SU-DHL-6 (cell line): Measurements from ENCODE around the gene VPS35L.

ENCODE experiments used
- H2AFZ ChIP-seq: fragments of 200-600 bp; sonication (generic); 2 replicates; pipeline ENCODE4 v1.6.1; 2014; ENCODE audit warnings: low read depth, mild to moderate bottlenecking, moderate library complexity, mixed read lengths, antibody characterized with exemption, low read length; ENCODE audit not compliant: severe bottlenecking
- H3F3A ChIP-seq: fragments of 200-600 bp; shearing (Covaris generic); 2 replicates; pipeline ENCODE4 v1.6.0; 2016; ENCODE audit warnings: antibody characterized with exemption, mild to moderate bottlenecking; ENCODE audit not compliant: insufficient read depth
- H3K27ac ChIP-seq: fragments of 200-600 bp; sonication (generic); 2 replicates; pipeline ENCODE4 v1.5.1; 2016; ENCODE audit warnings: low read depth, mild to moderate bottlenecking, low read length, moderate library complexity, mixed read lengths
- H3K27me3 ChIP-seq: fragments of 200-600 bp; sonication (generic), shearing (Covaris generic); 2 replicates; pipeline ENCODE4 v1.6.0; 2014; ENCODE audit warnings: mild to moderate bottlenecking, low read length
- H3K36me3 ChIP-seq: fragments of 200-600 bp; sonication (generic); 2 replicates; pipeline ENCODE4 v1.6.1; 2014; ENCODE audit warnings: mild to moderate bottlenecking, low read length, mixed read lengths
- H3K4me2 ChIP-seq: fragments of 300-600, 200-600 bp; shearing (Covaris generic), sonication (generic); 2 replicates; pipeline ENCODE4 v1.6.0; 2014; ENCODE audit warnings: low read length, low read depth, mild to moderate bottlenecking; ENCODE audit not compliant: poor library complexity, severe bottlenecking
- H3K4me3 ChIP-seq: fragments of 200-600 bp; sonication (generic); 2 replicates; pipeline ENCODE4 v1.5.1; 2014; ENCODE audit warnings: antibody characterized with exemption, low read length, mild to moderate bottlenecking, mixed read lengths; ENCODE audit not compliant: insufficient read depth, poor library complexity, severe bottlenecking
- H3K79me2 ChIP-seq: fragments of 200-600 bp; sonication (generic); 2 replicates; pipeline ENCODE4 v1.6.1; 2014; ENCODE audit warnings: mild to moderate bottlenecking, low read length, moderate library complexity; ENCODE audit not compliant: insufficient read depth
- H3K9ac ChIP-seq: fragments of 200-600 bp; sonication (generic); 2 replicates; pipeline ENCODE4 v1.7.0; 2014; ENCODE audit warnings: mild to moderate bottlenecking, low read length
- H3K9me2 ChIP-seq: fragments of 200-600 bp; sonication (generic); replicated peaks from 2 replicates; pipeline ENCODE4 v1.6.1; 2014; ENCODE audit warnings: low read length; ENCODE audit not compliant: insufficient read depth
- H3K9me3 ChIP-seq: fragments of 200-600 bp; sonication (generic); 2 replicates; pipeline ENCODE4 v1.6.1; 2014; ENCODE audit warnings: low read length, mixed read lengths; ENCODE audit not compliant: insufficient read depth
- H4K20me1 ChIP-seq: fragments of 200-600 bp; sonication (generic); 2 replicates; pipeline ENCODE4 v1.6.1; 2014; ENCODE audit warnings: low read depth, mild to moderate bottlenecking, antibody characterized with exemption, low read length, moderate library complexity, mixed read lengths
- CTCF ChIP-seq: fragments of 200-600 bp; sonication (generic); IDR thresholded peaks from one replicate; pipeline ENCODE4 v1.5.1; 2017; ENCODE audit warnings: antibody characterized with exemption, mild to moderate bottlenecking, low read length, moderate library complexity; ENCODE audit not compliant: insufficient read depth, poor library complexity, severe bottlenecking
- EZH2phosphoT487 ChIP-seq: fragments of 200-600 bp; sonication (generic), shearing (Covaris generic); conservative IDR thresholded peaks from 2 replicates; pipeline ENCODE4 v1.6.1; 2018; ENCODE audit warnings: mild to moderate bottlenecking, antibody characterized with exemption, low read length, moderate library complexity, mixed read lengths

The VPS35L gene

GRCh38 chr16:19705146-19705501 is 149.6 kb downstream of the VPS35L start:
- Histone ChIP-seq H3F3A (no peaks in the 10 kb centered on the region), H4K20me1 (no peaks in the 10 kb centered on the region), H3K9me2 (no peaks in the 10 kb centered on the region), H2AFZ (no peak overlapping the region), H3K9me3 (no peaks in the 10 kb centered on the region), H3K27ac (no peak overlapping the region), H3K9ac (no peak overlapping the region), H3K79me2 (no peaks in the 10 kb centered on the region), H3K36me3 (no peaks in the 10 kb centered on the region), H3K4me2 (no peak overlapping the region), H3K27me3 (no peaks in the 10 kb centered on the region), H3K4me3 (no peak overlapping the region)
- no peak for TF ChIP-seq CTCF
- TF ChIP-seq EZH2phosphoT487: no peak

- H3F3A ChIP-seq: no peaks in the 10 kb centered on the region
- H3K9ac ChIP-seq: no peak overlapping the region
- H3K9me2 ChIP-seq: no peaks in the 10 kb centered on the region
- no peak overlapping the region for H3K4me3 ChIP-seq
- no peaks in the 10 kb centered on the region for H4K20me1 ChIP-seq
- H3K79me2 ChIP-seq: no peaks in the 10 kb centered on the region
- TF ChIP-seq EZH2phosphoT487 (no peak), CTCF (no peak)
- H3K36me3 ChIP-seq: no peaks in the 10 kb centered on the region
- no peak overlapping the region for H3K27ac ChIP-seq
- H3K27me3 ChIP-seq: no peaks in the 10 kb centered on the region
- H3K9me3 ChIP-seq: no peaks in the 10 kb centered on the region
- no peak overlapping the region for H3K4me2 ChIP-seq
- no peak overlapping the region for H2AFZ ChIP-seq
Observed at GRCh38 chr16:19705843-19706242, 150.3 kb downstream of the VPS35L start.

- Histone ChIP-seq H3K27ac (no peak overlapping the region), H3K27me3 (no peaks in the 10 kb centered on the region), H3K9me3 (no peaks in the 10 kb centered on the region), H3F3A (no peaks in the 10 kb centered on the region), H3K4me3 (no peak overlapping the region), H3K9ac (no peak overlapping the region), H3K79me2 (0 out of 2 replicates have a peak, but pooled peaks cover under 1% of the 10 kb centered on the region), H3K9me2 (no peaks in the 10 kb centered on the region), H4K20me1 (no peaks in the 10 kb centered on the region), H2AFZ (no peak overlapping the region), H3K4me2 (no peak overlapping the region), H3K36me3 (no peaks in the 10 kb centered on the region)
- TF ChIP-seq EZH2phosphoT487 (no peak), CTCF (no peak)
Observed at GRCh38 chr16:19706846-19707245, 151.3 kb downstream of the VPS35L start.
